GM12878 (cell line): Measurements from ENCODE around the gene SCAMP1. TPM values are rescaled to one million over a fixed set of nuclear protein-coding genes. Genes with fewer than 3 reads are reported as not detected.

ENCODE experiments used
- ATAC-seq: fragments of 200-7000 bp; cut with Tn5 transposase; 3 replicates; pipeline ENCODE4 v1.9.1; 2020; ENCODE audit warnings: mild to moderate bottlenecking, moderate library complexity
- BruUV-seq: library from RNA; stranded (reverse); fragments of 400-500 nt; replicated peaks from 2 replicates; lab custom pipeline; 2021; lab: Mats Ljungman, UMichigan
- CTCF ChIA-PET: fragments of 300-600 bp; sonication (Branson Sonifier 250); formaldehyde crosslinking; extraction: SDS; loops from one replicate; lab custom pipeline; 2021; ENCODE audit warnings: inconsistent platforms; lab: Yijun Ruan, JAX
- POLR2A ChIA-PET: fragments of 350-600 bp; formaldehyde crosslinking; extraction: SDS; loops from one replicate; lab custom pipeline; 2021; ENCODE audit warnings: inconsistent platforms; lab: Charles Lee
- RAD21 ChIA-PET: fragments of 300-600 bp; sonication (Branson Sonifier 250); formaldehyde crosslinking; loops from one replicate; lab custom pipeline; 2023; ENCODE audit warnings: antibody characterized with exemption; ENCODE audit not compliant: unreplicated experiment; lab: Charles Lee
- SMC1A ChIA-PET: fragments of 300-600 bp; sonication (Branson Sonifier 250); formaldehyde crosslinking; loops from one replicate; lab custom pipeline; 2023; ENCODE audit not compliant: unreplicated experiment, uncharacterized antibody; lab: Charles Lee
- DNase-seq: peaks from one replicate; pipeline ENCODE4 v3.0.0-alpha.2; 2011; ENCODE audit warnings: low read depth, low spot score
- FAIRE-seq: peaks from 3 replicates; lab custom pipeline; 2011; peaks lifted over from hg19 to GRCh38; lab: Jason Lieb, UNC
- H2AFZ ChIP-seq: 2 replicates; pipeline ENCODE4 v1.6.0; 2011; ENCODE audit warnings: low read depth, low read length, control low read depth; ENCODE audit not compliant: control insufficient read depth
- H3K27ac ChIP-seq: 2 replicates; pipeline ENCODE4 v1.5.1; 2011; ENCODE audit warnings: control low read depth; ENCODE audit not compliant: control insufficient read depth, insufficient read depth
- H3K27me3 ChIP-seq, 2 experiments: replicated peaks in 1 of 2; 2 replicates each; pipeline versions ENCODE4 v1.6.0 to v1.6.1; 2011; ENCODE audit warnings: low read length in 1 of 2; ENCODE audit not compliant: control insufficient read depth in 2 of 2, insufficient read depth in 2 of 2
- H3K36me3 ChIP-seq, 2 experiments: 2 replicates each; pipeline ENCODE4 v1.5.1; 2011; ENCODE audit warnings: low read length in 1 of 2; ENCODE audit not compliant: control insufficient read depth in 2 of 2, insufficient read depth in 2 of 2
- H3K4me1 ChIP-seq: 2 replicates; pipeline ENCODE4 v1.6.1; 2011; ENCODE audit warnings: mild to moderate bottlenecking, low read length, moderate library complexity, mixed read lengths; ENCODE audit not compliant: control insufficient read depth, insufficient read depth
- H3K4me2 ChIP-seq: 2 replicates; pipeline ENCODE4 v1.6.0; 2011; ENCODE audit warnings: control low read depth; ENCODE audit not compliant: control insufficient read depth, insufficient read depth
- H3K4me3 ChIP-seq: fragments of 200-600 bp; sonication (generic); 2 replicates; pipeline ENCODE4 v1.5.1; 2016
- H3K79me2 ChIP-seq: 2 replicates; pipeline ENCODE4 v1.6.0; 2011; ENCODE audit warnings: low read length; ENCODE audit not compliant: control insufficient read depth, insufficient read depth
- H3K9ac ChIP-seq: 2 replicates; pipeline ENCODE4 v1.8.0; 2011; ENCODE audit warnings: low read length, control low read depth, mixed read lengths; ENCODE audit not compliant: control insufficient read depth, insufficient read depth
- H3K9me3 ChIP-seq: replicated peaks from 3 replicates; pipeline ENCODE4 v1.5.1; 2011; ENCODE audit warnings: mild to moderate bottlenecking, low read length; ENCODE audit not compliant: control insufficient read depth, insufficient read depth
- H4K20me1 ChIP-seq: 2 replicates; pipeline ENCODE4 v1.6.0; 2011; ENCODE audit not compliant: control insufficient read depth, insufficient read depth
- BCL11A ChIP-seq: IDR thresholded peaks from 2 replicates; pipeline ENCODE4 v1.6.1; 2011; ENCODE audit warnings: low read depth, low read length
- IRF3 ChIP-seq: fragments of 450-650 bp; IDR thresholded peaks from 2 replicates; pipeline ENCODE4 v1.6.1; 2014; ENCODE audit warnings: mild to moderate bottlenecking
- MLLT1 ChIP-seq: fragments of 450-650 bp; IDR thresholded peaks from 2 replicates; pipeline ENCODE4 v1.6.1; 2016; ENCODE audit warnings: mild to moderate bottlenecking
- NR2C1 ChIP-seq: fragments of 450-650 bp; IDR thresholded peaks from 2 replicates; pipeline ENCODE4 v1.6.1; 2017; ENCODE audit warnings: antibody characterized with exemption, mild to moderate bottlenecking, moderate library complexity
- RAD51 ChIP-seq: fragments of 450-650 bp; IDR thresholded peaks from 2 replicates; pipeline ENCODE4 v1.6.1; 2016; ENCODE audit warnings: moderate library complexity, mild to moderate bottlenecking, inconsistent platforms
- RELB ChIP-seq: fragments of 450-650 bp; IDR thresholded peaks from 2 replicates; pipeline ENCODE4 v1.6.1; 2017; ENCODE audit warnings: low read depth, mild to moderate bottlenecking, moderate library complexity
- USF2 ChIP-seq: IDR thresholded peaks from 2 replicates; pipeline ENCODE4 v1.6.1; 2011; ENCODE audit warnings: low read depth, low read length, improper control_type of control experiment, borderline replicate concordance
- WGBS: methylation state at CpG from one replicate; pipeline ENCODE4 v1.1.6; 2016; ENCODE audit warnings: low lambda C conversion rate; ENCODE audit not compliant: insufficient replicate concordance, insufficient coverage; ENCODE audit errors: missing lambda C conversion rate; 5-methylcytosine and 5-hydroxymethylcytosine counted together
- in situ Hi-C: fragments of 300-500 bp; cut with MboI; formaldehyde crosslinking; loops from 9 replicates; pipeline ENCODE4 v1.14.3; 2018; ENCODE audit warnings: mixed read lengths
- intact Hi-C: fragments of 100-400 bp; cut with micrococcal nuclease; formaldehyde crosslinking; loops from one replicate; pipeline ENCODE4 v1.14.2; 2022; ENCODE audit not compliant: unreplicated experiment
- polyA plus RNA-seq, 11 experiments: library from polyadenylated mRNA; depleted of rRNA in 4 of 11; unstranded in 6 of 11; stranded (reverse) in 5 of 11; fragments of >200 nt; fragmentation: Nextera tagmentation in 4 of 11; fragmentation: Illumina TruSeq in 1 of 11; extraction: Ambion mirVana in 4 of 11; extraction: Trizol in 1 of 11; gene quantifications; 1 replicate in 1 of 11; 2 replicates in 10 of 11; pipeline versions ENCODE4 v1.2.1 to v1.2.3, GENCODE V29; 2011 to 2016; ENCODE audit warnings: inconsistent platforms in 2 of 11, missing spikeins in 2 of 11, low read depth in 1 of 11
- total RNA-seq, 4 experiments: library from RNA; depleted of rRNA in 3 of 4; stranded (reverse); fragments of >200 nt in 3 of 4; fragmentation: Illumina TruSeq in 1 of 4; extraction: Trizol in 1 of 4; gene quantifications; 2 replicates each; pipeline versions ENCODE4 v1.2.1 to v1.2.3, GENCODE V29; 2013 to 2021

Gene SCAMP1
- total and polyA plus RNA-seq, 10 of the 15 experiments (the other 5 are each of a cell fraction or from before 2014, with no cell fraction given), result 6.4 to 27.9 (median 20.0) TPM

- no peak for TF ChIP-seq USF2
- TF ChIP-seq MLLT1, result no peak
- TF ChIP-seq NR2C1, result no peak
- TF ChIP-seq RELB, result no peak
- TF ChIP-seq IRF3, result no peak
- no peak for TF ChIP-seq RAD51
Observed at GRCh38 chr5:78317515-78317914, 42.9 kb upstream of the SCAMP1 start (continued).

GRCh38 chr5:78318337-78318736, 42.1 kb upstream of the SCAMP1 start:
- no peaks in the 10 kb centered on the region for H4K20me1 ChIP-seq
- no peaks in the 10 kb centered on the region for H3K27me3 ChIP-seq
- in situ Hi-C loops, result no loop called here
- SMC1A ChIA-PET, result interaction anchor here (2.1 kb wide), 1 partner anchor 215 kb away, joined by 7 read pairs; no protein-coding TSS in a partner anchor
- H2AFZ ChIP-seq, result no peak overlapping the region
- H3K4me1 ChIP-seq, result no peaks in the 10 kb centered on the region
- no peak overlapping the region for H3K4me2 ChIP-seq
- DNase-seq (no peak), ATAC-seq (no peak), FAIRE-seq (no peak)
- H3K36me3 ChIP-seq, result no peaks in the 10 kb centered on the region
- no peak overlapping the region for H3K27ac ChIP-seq
- intact Hi-C loops, result no loop called here
- no peak overlapping the region for H3K9ac ChIP-seq
- TF ChIP-seq BCL11A, result no peak
- H3K79me2 ChIP-seq, result no peaks in the 10 kb centered on the region
- RAD21 ChIA-PET, result interaction anchor here (0.7 to 0.8 kb wide), 2 partner anchors 85 to 647 kb away, joined by 3 read pairs; no protein-coding TSS in a partner anchor
- BruUV-seq, result no TSS peak
- no peak overlapping the region for H3K4me3 ChIP-seq
- CTCF ChIA-PET, result interaction anchor here (0.6 to 2.3 kb wide), 4 partner anchors 11 to 645 kb away, joined by 3 to 7 read pairs (median 3); no protein-coding TSS in a partner anchor
- H3K9me3 ChIP-seq, result no peaks in the 10 kb centered on the region; the same call in 2 of the 3 replicates
- WGBS, result 95% methylated on average over 3 of the region's 3 CpGs
- POLR2A ChIA-PET, result no interaction called here
